H9 (cell line): Measurements from ENCODE around the gene TTC9. TPM values are rescaled to one million over a fixed set of nuclear protein-coding genes. Genes with fewer than 3 reads are reported as not detected.

Source experiments
- DNase-seq: peaks from one replicate; pipeline ENCODE4 v3.0.0-alpha.2; 2017
- H2AFZ ChIP-seq: one replicate; pipeline ENCODE4 v1.6.1; 2013; ENCODE audit warnings: mild to moderate bottlenecking, low read length, control low read depth, moderate library complexity
- H2AK5ac ChIP-seq: 2 replicates; pipeline ENCODE4 v1.6.1; 2013; ENCODE audit warnings: low read length, control low read depth, mixed read lengths; ENCODE audit not compliant: insufficient read length
- H2BK120ac ChIP-seq: one replicate; pipeline ENCODE4 v1.6.1; 2013; ENCODE audit warnings: low read depth, mild to moderate bottlenecking, low read length, control low read depth, inconsistent platforms; ENCODE audit not compliant: poor library complexity, severe bottlenecking
- H2BK12ac ChIP-seq: 2 replicates; pipeline ENCODE4 v1.6.1; 2013; ENCODE audit warnings: low read length, control low read depth, mixed read lengths, low read depth; ENCODE audit not compliant: insufficient read length
- H2BK15ac ChIP-seq: 2 replicates; pipeline ENCODE4 v1.6.1; 2013; ENCODE audit warnings: low read depth, low read length, control low read depth
- H2BK20ac ChIP-seq: one replicate; pipeline ENCODE4 v1.6.1; 2013; ENCODE audit warnings: low read depth, mild to moderate bottlenecking, low read length, control low read depth, inconsistent platforms; ENCODE audit not compliant: poor library complexity, severe bottlenecking
- H2BK5ac ChIP-seq: 2 replicates; pipeline ENCODE4 v1.6.1; 2013; ENCODE audit warnings: low read length, control low read depth, mixed read lengths; ENCODE audit not compliant: insufficient read length
- H3K14ac ChIP-seq: 2 replicates; pipeline ENCODE4 v1.6.1; 2013; ENCODE audit warnings: low read length, control low read depth; ENCODE audit not compliant: insufficient read depth
- H3K18ac ChIP-seq: 2 replicates; pipeline ENCODE4 v1.6.1; 2013; ENCODE audit warnings: low read depth, mild to moderate bottlenecking, mixed read lengths, low read length, control low read depth; ENCODE audit not compliant: insufficient read length
- H3K23ac ChIP-seq: 2 replicates; pipeline ENCODE4 v1.6.1; 2013; ENCODE audit warnings: low read length, control low read depth, mixed read lengths, low read depth; ENCODE audit not compliant: insufficient read length
- H3K23me2 ChIP-seq: 2 replicates; pipeline ENCODE4 v1.6.1; 2013; ENCODE audit warnings: low read depth, mild to moderate bottlenecking, mixed read lengths, low read length, control low read depth; ENCODE audit not compliant: insufficient read length, poor library complexity, severe bottlenecking
- H3K27ac ChIP-seq: 2 replicates; pipeline ENCODE4 v1.5.1; 2013; ENCODE audit warnings: low read length, control low read depth, mixed read lengths, low read depth; ENCODE audit not compliant: insufficient read length
- H3K27me3 ChIP-seq: 2 replicates; pipeline ENCODE4 v1.6.1; 2013; ENCODE audit warnings: low read length, control low read depth, inconsistent platforms; ENCODE audit not compliant: insufficient read depth
- H3K4ac ChIP-seq: 2 replicates; pipeline ENCODE4 v1.6.1; 2013; ENCODE audit warnings: low read depth, mild to moderate bottlenecking, control low read depth, inconsistent platforms, low read length, moderate library complexity
- H3K4me1 ChIP-seq: 2 replicates; pipeline ENCODE4 v1.6.1; 2013; ENCODE audit warnings: low read length, control low read depth, inconsistent platforms; ENCODE audit not compliant: insufficient read depth
- H3K4me2 ChIP-seq: 2 replicates; pipeline ENCODE4 v1.6.1; 2013; ENCODE audit warnings: low read length, control low read depth, mixed read lengths; ENCODE audit not compliant: insufficient read length, insufficient read depth
- H3K56ac ChIP-seq: 2 replicates; pipeline ENCODE4 v1.6.1; 2013; ENCODE audit warnings: low read depth, mild to moderate bottlenecking, mixed read lengths, low read length, control low read depth; ENCODE audit not compliant: insufficient read length
- H3K79me1 ChIP-seq: 2 replicates; pipeline ENCODE4 v1.6.1; 2013; ENCODE audit warnings: low read depth, mild to moderate bottlenecking, moderate library complexity, low read length, control low read depth, inconsistent platforms; ENCODE audit not compliant: insufficient read depth, poor library complexity, severe bottlenecking
- H3K79me2 ChIP-seq: 2 replicates; pipeline ENCODE4 v1.6.1; 2013; ENCODE audit warnings: low read length, control low read depth, inconsistent platforms; ENCODE audit not compliant: insufficient read depth
- H3K9ac ChIP-seq: 2 replicates; pipeline ENCODE4 v1.6.1; 2013; ENCODE audit warnings: low read length, control low read depth, mixed read lengths; ENCODE audit not compliant: insufficient read length; ENCODE audit errors: extremely low read depth
- H3K9me3 ChIP-seq: one replicate; pipeline ENCODE4 v1.6.1; 2013; ENCODE audit warnings: low read depth, low read length, inconsistent platforms; ENCODE audit not compliant: control insufficient read depth
- H3T11ph ChIP-seq: one replicate; pipeline ENCODE4 v1.6.1; 2013; ENCODE audit warnings: mild to moderate bottlenecking, low read length, control low read depth, inconsistent platforms
- H4K20me1 ChIP-seq: one replicate; pipeline ENCODE4 v1.6.1; 2013; ENCODE audit not compliant: control insufficient read depth, insufficient read length, insufficient read depth
- H4K5ac ChIP-seq: 2 replicates; pipeline ENCODE4 v1.6.1; 2013; ENCODE audit warnings: low read depth, mild to moderate bottlenecking, mixed read lengths, low read length, control low read depth; ENCODE audit not compliant: insufficient read length
- H4K8ac ChIP-seq: replicated peaks from 2 replicates; pipeline ENCODE4 v1.6.1; 2013; ENCODE audit warnings: low read length, control low read depth, mixed read lengths, low read depth; ENCODE audit not compliant: insufficient read length
- H4K91ac ChIP-seq: 2 replicates; pipeline ENCODE4 v1.6.1; 2013; ENCODE audit warnings: low read depth, mild to moderate bottlenecking, moderate library complexity, mixed read lengths, low read length, control low read depth; ENCODE audit not compliant: insufficient read length
- H3K27ac Mint-ChIP-seq, 3 experiments: 2 replicates in 2 of 3; 3 replicates in 1 of 3; pipeline ENCODE4 v1.8.0; 2020 to 2021; ENCODE audit warnings: mixed read lengths in 3 of 3, mild to moderate bottlenecking in 1 of 3, moderate library complexity in 1 of 3
- H3K27me3 Mint-ChIP-seq: 2 replicates; pipeline ENCODE4 v1.8.0; 2021; ENCODE audit warnings: low read depth, mild to moderate bottlenecking, moderate library complexity, mixed read lengths
- H3K36me3 Mint-ChIP-seq, 3 experiments: 2 replicates in 2 of 3; 3 replicates in 1 of 3; pipeline ENCODE4 v1.8.0; 2020 to 2021; ENCODE audit warnings: low read depth in 3 of 3, mixed read lengths in 3 of 3; ENCODE audit not compliant: insufficient read depth in 1 of 3
- H3K4me1 Mint-ChIP-seq, 2 experiments: 2 replicates each; pipeline ENCODE4 v1.8.0; 2020; ENCODE audit warnings: mixed read lengths in 2 of 2
- H3K4me3 Mint-ChIP-seq, 2 experiments: 2 replicates in 1 of 2; 3 replicates in 1 of 2; pipeline ENCODE4 v1.8.0; 2020 to 2021; ENCODE audit warnings: mild to moderate bottlenecking in 2 of 2, mixed read lengths in 2 of 2, moderate library complexity in 1 of 2
- H3K9me3 Mint-ChIP-seq, 2 experiments: 2 replicates in 1 of 2; 3 replicates in 1 of 2; pipeline ENCODE4 v1.8.0; 2020; ENCODE audit warnings: mild to moderate bottlenecking in 2 of 2, mixed read lengths in 2 of 2, moderate library complexity in 1 of 2
- CTCF ChIP-seq: fragments of 200-600 bp; sonication (generic); conservative IDR thresholded peaks from 3 replicates; pipeline ENCODE4 v1.8.0; 2021; ENCODE audit warnings: antibody characterized with exemption, mild to moderate bottlenecking
- WGBS: extraction: QIAGEN DNeasy Blood & Tissue Kit; methylation state at CpG from one replicate; pipeline ENCODE4 v1.1.7; 2013; ENCODE audit warnings: missing lambda C conversion rate, low lambda C conversion rate, mixed read lengths; ENCODE audit not compliant: insufficient read length; ENCODE audit errors: extremely low coverage; 5-methylcytosine and 5-hydroxymethylcytosine counted together
- total RNA-seq: library from RNA; stranded (reverse); gene quantifications from 2 replicates; pipeline ENCODE4 v1.2.1, GENCODE V29; 2021

TTC9 gene
- total RNA-seq, 1 experiment from 2014 or later: 17.4 TPM

- no CpG with 5 or more reads among the region's 5 CpGs for WGBS
- H4K8ac ChIP-seq: no peak overlapping the region
- no peak overlapping the region for H3K56ac ChIP-seq
- H3K23me2 ChIP-seq: no peaks in the 10 kb centered on the region
- H4K91ac ChIP-seq: no peak overlapping the region
- no peaks in the 10 kb centered on the region for H3K79me2 ChIP-seq
- no peak overlapping the region for H4K5ac ChIP-seq
- DNase-seq: no peak
- Mint-ChIP-seq H3K9me3 (no peaks in the 10 kb centered on the region), H3K4me1 (peaks cover 19 to 20% of the 10 kb centered on the region in 2 experiments), H3K27ac (no peak overlapping the region), H3K27me3 (peaks cover 3% of the 10 kb centered on the region; the same call in 1 of the 2 replicates), H3K4me3 (no peak overlapping the region), H3K36me3 (no peaks in the 10 kb centered on the region)
- no peaks in the 10 kb centered on the region for H4K20me1 ChIP-seq
- no peaks in the 10 kb centered on the region for H3K27me3 ChIP-seq
- no peak overlapping the region; the same call in 1 of the 2 replicates for H3K14ac ChIP-seq
- no peak overlapping the region for H2BK12ac ChIP-seq
- no peak overlapping the region for H2BK5ac ChIP-seq
- H2AFZ ChIP-seq: no peak overlapping the region
- no peak overlapping the region for H3K27ac ChIP-seq
- no peak overlapping the region for H3K9ac ChIP-seq
- H3K4ac ChIP-seq: no peak overlapping the region
- H2AK5ac ChIP-seq: no peak overlapping the region
- H3K18ac ChIP-seq: no peak overlapping the region
- no peaks in the 10 kb centered on the region for H3K79me1 ChIP-seq
- no peak overlapping the region for H3K4me2 ChIP-seq
- H3K4me1 ChIP-seq: peaks cover 3% of the 10 kb centered on the region; the same call in 1 of the 2 replicates
- no peak overlapping the region for H2BK20ac ChIP-seq
- H2BK120ac ChIP-seq: no peak overlapping the region
- no peak for TF ChIP-seq CTCF
- no peak overlapping the region for H2BK15ac ChIP-seq
- no peaks in the 10 kb centered on the region for H3K9me3 ChIP-seq
- H3K23ac ChIP-seq: no peak overlapping the region
- no peak overlapping the region for H3T11ph ChIP-seq
These were observed 57.9 kb downstream of the TTC9 start for GRCh38 chr14:70699646-70700045.
